Middle frontal gyrus (tissue), 1 donor: ENCODE measurements around the gene TSPOAP1.

ENCODE experiments used
- DNase-seq: peaks from one replicate; pipeline ENCODE4 v3.0.0-alpha.2; 2015; ENCODE audit warnings: low spot score; ENCODE audit errors: extremely low spot score

The TSPOAP1 gene

DNA sequence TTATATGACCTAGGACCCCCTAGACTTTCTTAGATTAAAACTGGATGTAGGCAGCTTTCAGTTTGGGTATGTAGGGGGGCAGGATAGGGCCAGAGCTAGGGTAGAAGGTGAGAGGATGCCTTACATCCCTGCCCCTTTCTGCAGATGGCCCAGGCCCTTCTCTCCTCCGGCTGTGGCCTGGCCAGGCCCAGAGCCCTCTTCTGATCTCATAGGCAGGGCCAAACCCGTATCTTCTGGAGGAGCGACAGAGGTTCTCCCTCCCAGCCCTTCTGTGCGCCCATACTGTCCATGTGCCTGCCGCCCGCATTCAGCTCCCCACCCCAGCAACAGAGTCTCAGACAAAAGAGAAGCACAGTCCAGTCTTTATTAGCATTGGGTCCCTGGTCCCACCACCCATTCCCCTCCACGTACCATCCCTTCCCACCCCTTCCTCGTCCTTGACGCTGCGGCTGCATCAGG is 2.0 kb upstream of the TSPOAP1 start:
- no peak for DNase-seq

DNA sequence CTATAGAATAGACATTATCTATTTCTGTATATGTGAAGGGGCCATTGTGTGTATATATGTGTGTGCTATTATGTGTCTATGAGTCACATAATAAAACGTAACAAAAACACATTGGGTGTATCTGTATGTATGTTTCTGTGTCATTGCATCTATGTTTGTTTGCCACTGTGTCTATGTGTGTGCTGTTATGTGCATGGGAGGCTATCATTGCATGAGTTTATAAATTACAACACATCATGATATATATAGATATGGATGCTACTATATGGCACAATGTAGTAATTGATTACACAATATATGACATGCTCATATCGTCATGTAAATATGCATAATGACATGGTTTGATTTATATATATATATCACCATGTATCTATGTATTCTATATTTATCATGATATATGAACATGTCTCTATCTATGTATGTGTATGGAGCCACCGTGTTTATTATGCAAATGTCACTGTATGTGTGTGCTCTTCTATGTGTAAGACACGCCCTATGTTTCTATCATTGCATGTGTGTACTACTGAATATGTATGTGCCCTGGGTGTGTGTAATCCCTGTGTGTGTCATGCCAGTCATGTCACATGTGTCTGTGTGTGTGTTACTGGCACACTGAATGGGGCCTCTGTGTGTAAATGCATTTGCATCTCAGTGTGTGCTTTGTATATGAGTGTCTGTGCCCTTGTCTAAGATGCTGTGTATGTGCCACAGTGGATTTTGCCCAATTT is 1.4 kb upstream of the TSPOAP1 start:
- DNase-seq: no peak

DNA sequence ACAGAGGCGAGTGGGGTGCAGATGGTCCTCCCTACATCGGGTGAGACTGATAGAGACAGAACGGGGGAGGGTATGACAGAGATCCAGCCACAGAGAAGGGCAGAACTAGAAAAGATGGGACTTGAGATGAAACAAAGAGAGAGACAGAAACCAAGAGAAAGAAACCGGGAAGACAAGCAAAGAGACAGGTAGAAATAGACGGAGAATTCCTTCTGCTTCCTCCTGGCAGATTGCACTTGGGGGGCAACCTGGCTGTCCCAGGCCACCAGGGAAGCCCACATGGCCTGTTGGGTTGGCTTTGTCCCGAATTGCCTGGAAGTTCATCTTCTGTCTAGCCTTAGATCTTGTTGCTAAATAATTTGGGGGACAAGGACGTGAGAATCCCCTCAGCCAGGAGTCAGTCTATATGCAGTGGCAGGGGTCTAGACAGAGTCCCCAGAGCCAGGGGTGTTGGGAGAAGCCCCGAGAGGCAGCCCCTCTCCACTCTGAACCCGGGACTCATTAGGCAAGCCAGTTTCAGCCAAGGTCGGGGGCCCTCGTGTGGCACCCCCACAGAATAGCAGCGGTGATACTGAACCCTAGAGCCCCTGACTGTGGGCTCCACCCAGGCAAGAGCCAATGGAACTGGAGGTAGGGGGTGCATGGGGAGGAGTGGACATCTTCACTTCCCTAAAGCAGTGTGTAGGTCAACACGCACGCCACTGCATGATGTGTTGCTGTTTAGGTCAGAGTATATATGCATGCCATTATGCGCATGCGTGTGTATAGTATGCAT is 627 bp upstream of the TSPOAP1 start:
- no peak for DNase-seq

DNA sequence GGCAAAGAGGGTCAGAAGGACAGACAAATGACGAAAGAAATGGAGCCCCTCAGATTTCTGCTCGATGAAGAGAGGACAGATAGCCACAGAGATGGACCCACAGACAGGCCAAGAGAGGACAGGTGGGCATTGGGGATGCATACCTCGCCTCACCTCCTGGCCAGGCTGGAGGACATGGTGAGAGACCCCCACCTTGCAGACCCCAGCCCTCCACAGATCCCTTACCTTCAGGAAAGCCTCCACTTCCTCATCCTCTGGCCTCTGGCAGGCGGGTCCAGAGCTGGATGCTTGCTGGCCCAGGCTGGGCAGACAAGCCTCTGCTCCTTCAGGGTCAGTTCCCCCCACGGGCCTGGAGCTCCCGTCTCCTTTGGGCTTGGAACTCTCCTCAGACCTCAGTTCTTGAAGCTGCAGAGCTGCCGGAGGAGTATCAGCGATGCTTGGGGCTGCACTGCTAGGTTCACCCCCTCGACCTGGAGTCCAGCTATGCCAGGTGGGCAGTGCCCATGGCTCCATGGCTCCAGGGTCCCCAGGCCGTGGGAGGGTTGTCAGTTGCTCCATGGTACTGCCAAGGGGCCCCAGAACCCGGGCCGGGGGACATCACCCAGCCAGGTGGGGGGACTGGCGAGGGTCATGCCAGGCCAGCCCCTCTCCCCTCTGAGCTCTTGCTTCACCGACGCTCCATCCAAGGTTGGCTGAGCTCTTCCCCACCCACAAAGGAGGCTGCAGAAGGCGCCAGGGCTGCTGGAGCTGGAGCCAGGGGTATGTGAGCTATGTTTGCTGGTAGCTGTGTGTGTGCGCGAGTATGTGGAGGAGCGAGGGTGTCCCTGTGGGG is 1.0 kb downstream of the TSPOAP1 start:
- DNase-seq: no peak

DNA sequence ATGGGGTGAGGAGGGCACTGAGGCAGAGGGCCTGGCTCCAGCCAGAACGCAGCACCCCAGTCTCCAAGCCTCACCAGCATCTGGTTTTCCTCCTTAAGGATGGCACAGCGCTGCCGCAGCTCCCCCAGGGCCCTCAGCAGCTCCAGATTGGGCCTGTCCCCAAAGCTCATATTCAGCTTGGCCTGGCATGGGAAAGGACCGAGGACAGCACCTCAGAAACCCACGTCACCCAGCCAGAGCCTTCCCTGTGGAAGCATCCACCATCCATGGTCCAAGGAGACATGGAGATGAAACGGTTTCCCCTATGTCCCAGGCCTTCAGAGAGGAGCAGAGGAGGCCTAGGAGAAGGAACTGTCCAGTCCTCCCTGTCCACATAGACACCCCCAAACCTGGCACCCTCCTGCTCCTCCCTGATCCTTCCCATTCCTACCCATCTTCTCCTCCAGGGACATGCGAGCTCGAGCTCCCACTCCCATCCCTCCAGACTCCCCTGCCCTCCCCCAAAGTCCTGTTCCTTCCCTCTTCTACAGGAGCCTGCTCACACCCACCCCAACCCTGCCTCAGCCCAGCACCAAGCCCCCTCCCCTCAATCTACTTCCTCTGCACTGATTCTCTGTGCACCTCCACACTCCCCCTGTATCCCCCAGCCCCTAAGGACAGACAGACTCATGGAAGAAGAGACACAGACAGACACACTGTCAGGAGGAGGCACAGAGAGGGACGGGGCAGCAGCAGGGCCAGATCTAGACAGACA is 1.8 kb downstream of the TSPOAP1 start:
- no peak for DNase-seq

DNA sequence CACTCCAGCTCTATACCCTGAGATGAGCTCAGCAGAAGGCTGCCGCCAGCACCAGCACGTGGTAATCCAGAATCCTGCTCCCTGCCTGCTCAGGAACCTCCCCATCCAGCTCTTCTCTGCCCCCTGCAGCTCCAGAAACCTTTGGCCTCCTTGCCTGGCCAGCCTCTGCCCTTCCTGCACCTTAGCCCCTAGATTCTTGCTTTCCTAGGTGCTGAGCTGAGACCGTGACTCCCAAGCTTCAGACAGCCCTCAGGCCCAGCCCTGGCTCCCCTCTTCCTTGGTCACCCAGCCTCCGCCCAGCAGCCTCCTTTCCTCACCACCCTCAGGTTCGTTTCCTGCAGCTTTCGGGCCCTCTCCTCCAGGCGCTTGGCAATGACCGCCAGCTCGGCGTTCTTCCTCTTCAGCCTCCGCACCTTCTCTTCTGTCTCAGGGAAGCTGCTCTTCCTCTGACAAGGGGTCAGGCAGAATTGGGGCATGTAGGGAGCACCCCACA is 2.6 kb downstream of the TSPOAP1 start:
- DNase-seq: no peak

DNA sequence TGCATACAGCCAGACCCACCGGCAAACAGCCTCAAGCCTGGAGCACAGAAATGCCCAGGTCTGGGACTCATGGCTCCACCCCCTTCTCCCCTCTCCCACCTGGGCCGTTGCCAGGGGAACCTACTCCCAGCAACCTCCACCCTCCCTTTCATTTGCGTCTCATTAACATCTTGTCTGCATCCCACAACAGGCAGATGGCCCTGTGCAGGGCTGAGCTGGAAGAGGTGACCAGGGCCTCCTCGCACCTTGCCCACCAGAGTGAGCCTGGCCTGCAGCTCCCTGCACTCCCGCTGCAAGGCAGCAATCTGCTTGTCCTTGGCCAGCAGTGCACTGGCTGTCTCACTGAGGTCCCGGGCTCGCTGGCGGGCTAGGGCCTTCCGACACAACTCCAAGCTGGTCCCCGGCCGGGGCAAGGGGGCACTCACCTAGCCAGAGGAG is 3.3 kb downstream of the TSPOAP1 start:
- DNase-seq: no peak

DNA sequence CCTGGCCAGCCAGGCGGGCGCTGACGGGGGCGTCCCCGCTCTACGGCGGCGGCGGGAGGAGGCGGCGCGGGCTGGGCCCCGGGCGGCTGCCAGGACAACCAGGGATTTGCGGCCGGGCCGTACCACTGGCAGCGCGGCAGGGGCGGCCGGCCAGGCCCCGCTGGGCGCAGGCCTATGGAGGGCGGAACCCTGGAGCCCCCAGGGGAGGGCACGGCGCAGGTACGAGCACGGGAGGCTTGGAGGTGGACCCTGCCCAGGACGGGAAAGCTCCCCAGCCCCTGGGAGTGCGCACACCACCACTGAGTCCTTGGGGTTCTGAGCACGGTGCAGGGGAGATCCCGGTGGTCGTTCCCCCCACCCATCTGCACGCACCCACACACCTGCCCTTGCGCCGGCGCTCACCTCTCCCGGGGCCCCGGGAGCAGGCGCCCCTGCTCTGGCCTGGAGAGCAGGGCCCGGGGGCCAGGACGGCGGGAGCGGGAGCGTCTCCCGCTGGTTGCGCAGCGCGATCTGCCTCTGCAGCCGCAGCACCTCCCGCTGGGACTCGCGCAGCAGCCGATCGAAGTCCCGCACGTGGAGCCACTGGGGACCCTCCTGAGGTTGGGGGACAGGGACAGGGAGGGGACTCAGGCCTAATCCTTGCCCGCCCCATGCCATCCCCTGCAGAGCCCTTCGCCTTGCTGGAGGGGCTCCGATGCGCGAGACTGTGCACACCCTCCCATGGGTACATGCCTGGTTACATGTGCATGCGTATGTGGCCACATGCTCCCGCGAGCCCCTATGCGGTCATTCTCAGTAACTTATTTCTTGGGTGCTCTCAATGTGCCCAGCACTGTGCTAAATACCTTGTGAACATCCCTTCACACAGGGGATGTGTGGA is 3.9 kb downstream of the TSPOAP1 start:
- no peak for DNase-seq

DNA sequence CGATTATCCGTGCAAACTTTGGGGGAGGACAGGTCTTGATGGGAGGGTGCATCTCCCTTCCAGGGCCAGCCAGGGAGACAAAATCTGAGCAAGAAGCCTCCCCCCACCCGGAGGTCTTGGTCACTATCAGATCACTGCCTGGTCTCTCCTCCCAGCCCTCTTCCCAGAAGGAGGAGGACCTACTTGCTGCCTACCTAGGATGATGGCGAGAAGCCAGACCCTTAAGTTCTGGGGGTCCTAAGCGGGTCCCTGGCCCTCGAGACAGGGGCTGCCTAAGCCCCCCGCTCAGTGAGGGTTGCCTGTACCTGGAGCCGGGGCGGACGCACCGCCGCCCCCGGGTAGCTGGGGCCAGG is 4.6 kb downstream of the TSPOAP1 start:
- DNase-seq: no peak

DNA sequence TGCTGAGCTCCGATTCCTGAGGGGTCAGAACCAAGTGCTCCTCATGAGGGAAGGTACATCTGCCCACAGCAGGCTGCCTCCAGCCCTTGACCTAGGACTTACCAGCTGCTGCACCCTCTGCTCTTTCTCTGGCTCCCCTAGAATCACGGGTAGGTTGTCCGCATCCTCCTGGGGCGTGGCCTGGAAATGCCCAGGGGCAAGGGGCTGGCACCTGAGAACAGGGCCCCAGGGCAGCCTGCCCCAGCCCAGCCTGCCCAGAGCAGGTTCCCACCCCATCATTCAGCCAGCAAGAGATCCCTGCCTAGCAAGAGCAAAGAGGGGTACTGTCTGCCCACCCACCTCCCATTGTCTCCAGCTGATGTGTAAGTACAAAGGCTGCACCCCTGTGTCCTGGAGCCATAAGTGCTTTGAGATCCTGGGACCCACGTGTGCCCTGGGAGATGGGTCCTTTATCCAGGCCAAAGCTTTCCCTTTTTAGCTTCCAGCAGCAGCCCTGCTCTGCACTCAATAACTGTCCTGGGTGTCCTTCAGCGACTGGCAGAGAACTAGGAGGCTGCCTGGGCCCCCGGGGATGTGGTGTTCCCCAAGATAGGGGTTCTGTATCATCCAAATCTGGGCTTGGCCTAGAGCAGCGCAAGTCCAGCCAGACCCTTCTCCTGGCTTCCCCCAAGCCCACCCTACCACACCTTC is 5.1 kb downstream of the TSPOAP1 start:
- no peak for DNase-seq

DNA sequence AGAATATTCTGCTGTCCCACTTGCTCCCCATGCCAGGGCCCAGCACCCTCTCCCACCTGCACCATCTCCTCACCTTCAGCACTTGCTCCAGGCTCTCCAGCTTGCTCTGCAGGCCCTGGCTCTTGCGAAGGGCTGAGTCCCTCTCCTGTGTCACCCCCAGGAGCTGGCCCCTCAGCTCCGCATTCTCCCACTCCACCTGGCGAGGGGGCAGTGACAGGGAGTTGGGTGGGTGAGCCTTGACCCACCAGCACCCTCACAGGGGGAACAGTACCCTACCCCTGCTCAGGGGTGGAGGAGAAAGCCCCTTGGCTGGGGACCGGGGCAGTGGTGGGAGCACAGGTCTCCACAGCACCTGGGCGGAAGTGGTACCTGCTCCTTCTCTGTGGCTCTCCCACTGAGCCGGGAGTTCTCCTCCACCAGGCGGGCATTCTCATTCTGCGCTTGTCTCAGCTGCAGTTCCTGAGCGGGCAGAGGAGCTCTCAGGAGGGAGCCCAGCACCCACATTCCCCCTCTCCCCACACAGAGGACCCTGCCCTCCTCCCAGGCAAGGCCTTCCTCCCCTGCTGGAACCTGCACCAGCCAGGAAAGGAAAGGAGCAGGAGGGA is 5.9 kb downstream of the TSPOAP1 start:
- no peak for DNase-seq

DNA sequence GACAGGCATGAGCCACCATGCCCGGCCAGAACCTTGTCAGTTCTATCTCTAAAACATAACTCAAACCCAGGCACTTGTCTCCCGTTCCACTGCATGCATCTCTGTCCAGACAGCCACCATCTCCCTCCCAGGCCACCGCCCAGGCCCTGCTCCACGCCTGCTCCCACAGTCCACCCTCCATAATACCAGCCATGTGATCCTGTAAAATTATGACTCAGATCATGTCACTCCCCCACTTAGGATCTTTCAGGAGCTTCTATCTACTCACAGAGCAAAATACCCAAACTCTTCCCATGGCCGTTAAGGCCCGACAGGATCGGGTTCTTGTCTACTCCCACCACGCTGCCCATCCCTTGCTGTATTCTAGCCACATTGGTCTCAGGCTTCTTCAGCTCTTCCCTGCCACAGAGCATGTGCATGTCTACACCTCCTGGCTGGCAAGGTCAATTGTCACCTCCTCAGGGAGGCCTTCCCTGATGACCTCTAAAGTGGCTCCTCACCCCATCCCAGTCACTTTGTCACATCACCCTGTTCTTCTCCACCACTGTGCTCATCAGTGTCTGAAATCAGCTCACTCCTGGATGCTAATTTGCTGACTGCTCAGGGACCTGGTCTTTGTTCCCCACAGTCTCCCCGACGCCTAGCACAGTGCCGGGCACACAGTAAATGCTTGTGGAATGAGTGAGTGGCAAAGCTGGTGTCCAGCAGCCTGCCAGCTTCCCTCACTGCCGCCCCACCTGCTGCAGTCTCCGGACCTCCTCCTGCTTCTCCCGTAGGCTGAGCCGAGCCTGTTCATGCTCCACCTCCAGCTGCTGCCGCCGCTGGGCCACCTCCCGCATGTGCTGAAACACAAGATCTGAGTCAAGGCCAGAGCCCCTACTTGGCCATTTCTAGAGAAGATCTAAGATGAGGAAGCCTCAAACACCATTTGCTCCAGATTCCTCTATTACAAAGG is 6.7 kb downstream of the TSPOAP1 start:
- DNase-seq: no peak

DNA sequence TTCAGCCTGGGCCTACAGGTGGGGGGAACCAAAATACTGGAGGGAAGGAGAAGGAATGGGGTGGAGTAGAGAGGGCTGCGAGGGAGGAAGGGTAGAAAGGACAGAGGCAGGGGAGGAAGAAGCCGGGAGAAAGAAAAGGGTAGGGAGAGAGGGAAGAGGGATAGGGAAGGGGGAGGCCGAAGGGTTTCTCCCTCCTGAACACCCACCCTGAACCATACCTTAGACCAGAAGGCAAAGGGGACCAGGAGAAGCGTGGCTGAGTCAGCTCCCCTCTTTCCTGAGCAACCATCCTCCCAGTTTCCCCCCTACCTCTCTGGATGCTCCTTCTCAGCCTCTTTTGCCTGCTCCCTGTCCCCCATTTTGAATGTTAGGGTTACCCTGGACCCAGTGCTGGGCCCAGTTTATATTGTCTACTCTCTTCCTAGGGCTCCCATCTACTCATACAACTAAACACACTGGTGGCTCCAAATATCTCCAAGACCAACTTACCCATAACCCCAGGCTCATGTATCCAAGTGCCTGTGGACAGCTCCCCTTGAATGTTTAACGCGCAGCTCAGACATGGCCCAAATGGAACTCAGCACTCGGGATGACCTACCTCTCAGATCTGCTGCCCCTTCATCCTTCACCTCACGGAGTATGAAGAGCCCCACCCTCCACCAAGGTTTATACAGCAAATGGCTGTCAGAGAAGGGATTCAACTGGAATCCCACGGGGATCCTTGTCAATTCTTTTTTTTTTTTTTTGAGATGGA is 7.8 kb downstream of the TSPOAP1 start:
- DNase-seq: no peak

DNA sequence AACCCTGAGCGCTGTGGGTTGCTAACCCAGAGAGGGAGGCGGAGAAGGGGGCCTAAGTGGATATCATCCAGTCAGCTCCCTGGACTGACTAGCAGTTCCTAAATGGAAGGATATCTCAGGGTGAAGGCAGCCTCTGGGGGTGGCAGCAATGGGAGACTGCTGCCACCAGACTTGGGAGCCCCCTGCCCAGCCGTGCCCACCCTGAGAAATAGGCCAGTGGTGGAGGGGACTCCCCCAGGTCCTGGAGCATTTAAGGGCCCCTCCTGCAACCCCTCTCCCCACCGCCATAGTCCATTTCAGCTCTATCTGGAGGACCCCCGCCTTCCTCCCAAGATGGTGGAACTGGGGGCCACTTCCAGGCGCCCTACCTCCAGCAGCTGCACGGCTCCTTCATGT is 8.4 kb downstream of the TSPOAP1 start:
- no peak for DNase-seq

DNA sequence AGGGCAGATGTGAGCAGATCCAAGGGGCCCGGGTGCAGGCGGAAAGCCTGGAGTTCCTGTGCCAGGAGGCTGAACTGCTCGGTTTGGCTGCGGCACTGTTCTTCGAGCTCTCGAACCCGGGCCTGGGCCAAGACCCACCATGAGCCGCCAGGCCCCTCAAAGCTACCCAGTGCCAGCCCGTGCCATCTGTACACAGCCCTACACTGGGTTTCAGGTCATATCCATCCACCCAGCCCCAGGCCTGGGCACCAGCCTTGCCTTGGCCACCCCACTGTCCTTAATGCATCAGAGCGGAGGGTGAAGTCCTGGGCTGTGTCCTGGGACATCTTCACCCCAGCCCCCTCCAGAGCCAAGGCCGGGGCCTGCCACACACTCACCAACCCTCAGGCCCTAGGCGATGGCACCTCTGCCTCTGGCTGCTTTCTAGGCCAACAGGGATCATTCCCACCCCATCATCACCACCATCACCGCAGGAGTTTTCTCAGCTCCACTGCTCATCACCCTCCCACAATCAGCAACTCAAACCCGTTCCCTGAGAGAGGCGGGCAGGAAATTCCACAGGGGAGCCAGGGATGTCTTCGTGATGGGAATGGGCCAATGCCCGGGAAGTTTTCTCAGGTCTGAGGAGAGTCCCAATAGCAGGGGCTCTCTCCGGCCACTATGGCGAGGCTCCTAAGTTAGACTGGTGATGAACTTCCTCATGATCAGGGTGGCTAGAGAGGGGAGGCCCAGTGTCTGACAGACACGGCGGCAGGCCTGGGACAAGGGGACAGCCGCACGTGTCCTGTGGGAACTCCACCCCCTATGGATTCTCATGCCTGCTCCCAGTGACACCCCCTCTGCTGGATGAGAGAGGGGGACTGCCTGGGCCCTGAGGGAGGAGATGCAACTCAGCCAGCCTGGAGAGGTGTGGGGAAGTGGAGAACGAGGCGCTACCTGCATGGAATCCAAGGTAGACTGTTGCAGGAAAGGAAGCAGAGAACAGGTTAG is 9.1 kb downstream of the TSPOAP1 start:
- DNase-seq: no peak

DNA sequence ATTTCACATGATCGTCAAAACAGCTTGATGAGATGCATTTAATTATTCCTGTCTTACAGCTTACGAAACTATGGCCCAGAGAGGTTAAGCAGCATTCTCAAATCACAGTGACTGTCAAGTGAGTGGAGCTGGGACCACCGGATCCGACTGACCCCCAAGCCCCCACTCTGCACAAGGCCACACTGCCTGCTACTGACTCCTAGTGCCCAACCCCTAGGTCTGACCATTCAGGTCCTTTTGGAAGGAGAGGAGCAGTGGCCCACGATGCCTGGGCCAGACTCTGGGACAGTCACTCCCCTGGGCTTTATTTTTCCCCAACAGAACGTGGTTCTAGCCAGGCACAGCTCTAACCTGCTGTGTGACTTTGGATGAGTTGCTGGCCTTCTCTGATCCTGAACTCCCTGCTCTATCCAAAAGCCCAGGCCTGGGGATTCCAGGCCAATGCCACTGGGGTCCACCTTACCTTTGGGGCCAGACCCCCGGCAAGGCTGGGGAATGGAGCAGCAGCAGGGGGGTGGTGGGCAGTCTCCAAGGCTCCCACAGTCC is 9.9 kb downstream of the TSPOAP1 start:
- DNase-seq: no peak
